GM19193 (cell line): ENCODE data around the gene RALGAPB.

Source experiments
- POLR2A ChIP-seq: IDR thresholded peaks from 4 replicates; pipeline ENCODE4 v1.6.1; 2011; ENCODE audit not compliant: insufficient read depth, insufficient read length; ENCODE audit errors: extremely low read depth

The RALGAPB gene

GRCh38 chr20:38558596-38559360 lies 86.1 kb downstream of the RALGAPB start:
- no peak for TF ChIP-seq POLR2A

GRCh38 chr20:38559764-38560163 lies 87.1 kb downstream of the RALGAPB start:
- TF ChIP-seq POLR2A: no peak

GRCh38 chr20:38563802-38564431 lies 91.3 kb downstream of the RALGAPB start:
- no peak for TF ChIP-seq POLR2A

- no peak for TF ChIP-seq POLR2A
These were observed 92.0 kb downstream of the RALGAPB start for GRCh38 chr20:38564680-38565079.

- TF ChIP-seq POLR2A: no peak
These were observed 93.5 kb downstream of the RALGAPB start for GRCh38 chr20:38566036-38566598.

- no peak for TF ChIP-seq POLR2A
These were observed 97.3 kb downstream of the RALGAPB start for GRCh38 chr20:38569747-38570525.

- no peak for TF ChIP-seq POLR2A
These were observed 100.8 kb downstream of the RALGAPB start for GRCh38 chr20:38573413-38573812.

GRCh38 chr20:38579219-38579910 lies 106.7 kb downstream of the RALGAPB start:
- TF ChIP-seq POLR2A: no peak

GRCh38 chr20:38579921-38580320 lies 107.3 kb downstream of the RALGAPB start:
- TF ChIP-seq POLR2A: no peak

- no peak for TF ChIP-seq POLR2A
These were observed 108.4 kb downstream of the RALGAPB start, which contains the start of gene ADIG for GRCh38 chr20:38581013-38581412. Gene ADIG, plus strand, starts transcription at chr20:38581197. Its CDS starts 54 bp downstream, at chr20:38581251.

- TF ChIP-seq POLR2A: no peak
These were observed 109.3 kb downstream of the RALGAPB start for GRCh38 chr20:38581830-38582358.

GRCh38 chr20:38583306-38583705 lies 110.7 kb downstream of the RALGAPB start:
- TF ChIP-seq POLR2A: no peak

- TF ChIP-seq POLR2A: no peak
These were observed 111.6 kb downstream of the RALGAPB start for GRCh38 chr20:38584099-38584763.
